ENCODE data around the gene BAD. TPM values are rescaled to one million over a fixed set of nuclear protein-coding genes. Genes with fewer than 3 reads are reported as not detected.

The BAD gene
- total RNA-seq, 4 donors from 2014 or later = 93.9 to 154 (median 139) TPM

DNA sequence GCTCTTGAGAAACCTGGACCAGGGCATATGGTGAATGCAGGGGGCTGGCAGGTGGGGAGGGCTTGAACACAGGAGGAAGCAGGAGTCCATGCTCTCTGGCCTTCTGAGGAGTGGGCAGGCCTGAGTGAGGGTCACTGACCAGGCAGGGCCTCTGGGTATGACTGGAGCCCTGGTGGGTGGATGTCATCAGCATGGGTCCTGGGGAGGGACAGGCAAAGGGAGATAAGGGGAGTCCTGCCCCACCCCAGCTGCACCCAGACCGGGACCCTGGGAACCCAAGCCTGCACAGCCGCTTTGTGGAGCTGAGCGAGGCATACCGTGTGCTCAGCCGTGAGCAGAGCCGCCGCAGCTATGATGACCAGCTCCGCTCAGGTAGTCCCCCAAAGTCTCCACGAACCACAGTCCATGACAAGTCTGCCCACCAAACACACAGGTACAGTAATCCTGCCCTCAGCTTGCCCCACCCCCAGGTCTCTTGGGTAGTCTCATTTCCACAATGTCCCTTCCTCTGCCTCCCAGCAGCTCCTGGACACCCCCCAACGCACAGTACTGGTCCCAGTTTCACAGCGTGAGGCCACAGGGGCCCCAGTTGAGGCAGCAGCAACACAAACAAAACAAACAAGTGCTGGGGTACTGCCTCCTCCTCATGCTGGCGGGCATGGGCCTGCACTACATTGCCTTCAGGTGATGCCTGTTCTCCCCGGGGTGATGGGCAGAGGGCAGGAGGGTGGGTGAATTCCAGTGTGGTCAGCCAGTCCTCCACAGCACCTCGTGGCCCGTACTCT lies 52.1 kb downstream of the BAD start:
- H3K36me3 ChIP-seq = no peaks in the 10 kb centered on the region
- intact Hi-C loops (cut with DNase I; ENCODE audit: low total_unique reads) = no loop called here
- DNase-seq = no peak
- H3K27me3 ChIP-seq = no peaks in the 10 kb centered on the region
- no peak overlapping the region for H3K4me3 ChIP-seq
- H3K9me3 ChIP-seq = no peaks in the 10 kb centered on the region
- WGBS, 2 donors (ENCODE audit: low coverage in 1 of 2) = 86% methylated on average over 15 of the region's 15 CpGs; no CpG with 5 or more reads in 1 of the 2 donors
- H3K27ac ChIP-seq = peak overlapping the region in 1 of 4 donors; percentile 93
- in situ Hi-C loops (cut with MboI; ENCODE audit: low pct_ligation_motif_present in 1 of 4, low pct_unique_long_range_greater_than_20kb in 1 of 4, low sequenced_read_pairs in 3 of 4) = no loop called here
- TF ChIP-seq POLR2A (IDR thresholded peaks at IDR 0.05) (no peak), EP300 (IDR thresholded peaks at IDR 0.05; ENCODE audit: low read depth) (no peak), POLR2AphosphoS5 (IDR thresholded peaks at IDR 0.05) (no peak)
- TF ChIP-seq, protein P1, sequence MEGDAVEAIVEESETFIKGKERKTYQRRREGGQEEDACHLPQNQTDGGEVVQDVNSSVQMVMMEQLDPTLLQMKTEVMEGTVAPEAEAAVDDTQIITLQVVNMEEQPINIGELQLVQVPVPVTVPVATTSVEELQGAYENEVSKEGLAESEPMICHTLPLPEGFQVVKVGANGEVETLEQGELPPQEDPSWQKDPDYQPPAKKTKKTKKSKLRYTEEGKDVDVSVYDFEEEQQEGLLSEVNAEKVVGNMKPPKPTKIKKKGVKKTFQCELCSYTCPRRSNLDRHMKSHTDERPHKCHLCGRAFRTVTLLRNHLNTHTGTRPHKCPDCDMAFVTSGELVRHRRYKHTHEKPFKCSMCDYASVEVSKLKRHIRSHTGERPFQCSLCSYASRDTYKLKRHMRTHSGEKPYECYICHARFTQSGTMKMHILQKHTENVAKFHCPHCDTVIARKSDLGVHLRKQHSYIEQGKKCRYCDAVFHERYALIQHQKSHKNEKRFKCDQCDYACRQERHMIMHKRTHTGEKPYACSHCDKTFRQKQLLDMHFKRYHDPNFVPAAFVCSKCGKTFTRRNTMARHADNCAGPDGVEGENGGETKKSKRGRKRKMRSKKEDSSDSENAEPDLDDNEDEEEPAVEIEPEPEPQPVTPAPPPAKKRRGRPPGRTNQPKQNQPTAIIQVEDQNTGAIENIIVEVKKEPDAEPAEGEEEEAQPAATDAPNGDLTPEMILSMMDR (IDR thresholded peaks at IDR 0.05) = no peak
- peaks cover 15 to 79% (median 53%) of the 10 kb centered on the region in 4 donors for H3K4me1 ChIP-seq

DNA sequence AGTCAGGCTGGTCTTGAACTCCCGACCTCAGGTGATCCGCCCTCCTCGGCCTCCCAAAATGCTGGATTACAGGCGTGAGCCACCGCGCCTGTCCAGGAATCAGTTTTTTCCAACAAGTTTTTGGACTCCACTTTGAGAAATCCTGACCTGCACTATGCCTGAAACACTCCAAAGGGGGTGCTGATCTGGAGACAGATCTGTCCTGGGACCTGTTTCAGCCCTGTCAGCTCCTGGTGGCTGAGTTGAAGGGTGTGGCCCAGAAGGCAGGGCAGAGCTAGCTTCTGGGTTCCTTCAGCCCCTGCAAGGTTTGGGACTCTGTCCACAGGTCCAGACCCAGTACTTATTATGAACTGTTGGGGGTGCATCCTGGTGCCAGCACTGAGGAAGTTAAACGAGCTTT lies 52.9 kb downstream of the BAD start:
- H3K4me1 ChIP-seq = peaks cover 18 to 78% (median 54%) of the 10 kb centered on the region in 4 donors
- H3K9me3 ChIP-seq = no peaks in the 10 kb centered on the region
- no peak for DNase-seq
- intact Hi-C loops (cut with DNase I; ENCODE audit: low total_unique reads) (no loop called here), in situ Hi-C loops (cut with MboI; ENCODE audit: low pct_ligation_motif_present in 1 of 4, low pct_unique_long_range_greater_than_20kb in 1 of 4, low sequenced_read_pairs in 3 of 4) (no loop called here)
- H3K4me3 ChIP-seq = peak overlapping the region in 2 of 4 donors; percentile 71 to 87
- no peaks in the 10 kb centered on the region for H3K36me3 ChIP-seq
- H3K27me3 ChIP-seq = no peaks in the 10 kb centered on the region
- 78% methylated on average over 7 of the region's 7 CpGs; no CpG with 5 or more reads in 1 of the 2 donors for WGBS, 2 donors (ENCODE audit: low coverage in 1 of 2)
- TF ChIP-seq POLR2A (IDR thresholded peaks at IDR 0.05) (no peak), EP300 (IDR thresholded peaks at IDR 0.05; ENCODE audit: low read depth) (no peak), POLR2AphosphoS5 (IDR thresholded peaks at IDR 0.05) (no peak)
- TF ChIP-seq, protein P1 (IDR thresholded peaks at IDR 0.05) = no peak
- H3K27ac ChIP-seq = peak overlapping the region in 3 of 4 donors; percentile 93 to 95 (median 94)

- no peaks in the 10 kb centered on the region for H3K9me3 ChIP-seq
- in situ Hi-C loops (cut with MboI; ENCODE audit: low pct_ligation_motif_present in 1 of 4, low pct_unique_long_range_greater_than_20kb in 1 of 4, low sequenced_read_pairs in 3 of 4) = no loop called here
- no peaks in the 10 kb centered on the region for H3K27me3 ChIP-seq
- H3K4me3 ChIP-seq = peak overlapping the region; percentile 58 to 87 (median 72)
- peaks cover 18 to 75% (median 53%) of the 10 kb centered on the region in 4 donors for H3K4me1 ChIP-seq
- intact Hi-C loops (cut with DNase I; ENCODE audit: low total_unique reads) = no loop called here
- TF ChIP-seq EP300 (IDR thresholded peaks at IDR 0.05; ENCODE audit: low read depth) = no peak
- H3K36me3 ChIP-seq = no peaks in the 10 kb centered on the region
- DNase-seq = no peak
- peak overlapping the region; percentile 93 to 95 (median 94) for H3K27ac ChIP-seq
- WGBS, 2 donors (ENCODE audit: low coverage in 1 of 2) = 4 to 17% methylated on average over 1 to 8 of the region's 8 CpGs
Observed at GRCh38 chr11:64230985-64231365, 53.5 kb downstream of the BAD start.

DNA sequence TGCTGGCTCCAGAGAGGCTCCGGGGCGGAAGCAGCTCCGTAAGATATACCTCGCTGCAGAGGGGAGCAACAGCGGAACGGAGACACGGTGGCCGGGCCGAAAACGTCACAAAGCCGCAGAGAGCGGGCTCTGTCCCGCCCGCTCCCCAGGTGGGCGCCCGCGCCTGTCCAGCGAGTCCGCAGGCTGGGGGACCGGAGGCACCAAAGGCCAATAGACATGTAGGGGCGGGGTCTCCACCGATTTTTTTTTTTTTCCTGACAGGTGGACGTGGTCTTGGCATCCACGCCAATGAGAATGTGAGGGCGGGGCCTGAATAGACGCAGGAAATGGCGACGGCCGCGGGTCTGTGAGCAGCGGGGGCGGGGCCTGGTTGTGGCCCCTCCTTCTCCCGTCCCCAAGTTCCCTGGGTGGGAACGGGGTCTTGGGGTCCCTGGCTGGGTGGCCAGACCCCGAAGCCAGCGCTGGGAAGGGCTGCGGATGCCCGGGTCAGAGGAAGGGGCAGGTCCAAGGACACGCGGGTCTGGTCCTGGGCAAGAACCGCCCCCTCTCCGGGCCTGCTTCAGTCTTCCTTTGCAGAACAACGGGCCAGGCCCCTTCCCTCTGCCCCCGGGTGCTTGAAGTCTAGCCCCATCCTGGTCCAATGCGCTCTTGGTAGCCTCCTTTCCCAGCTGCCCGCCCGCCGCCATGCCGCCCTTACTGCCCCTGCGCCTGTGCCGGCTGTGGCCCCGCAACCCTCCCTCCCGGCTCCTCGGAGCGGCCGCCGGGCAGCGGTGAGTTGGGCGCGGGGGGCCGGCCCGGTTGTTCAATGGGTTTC lies 54.1 kb downstream of the BAD start, which contains the start of gene DNAJC4:
DNAJC4 (plus strand) TSS at position 378 of the 814 bp plus-strand sequence; CDS start at position 685, 307 bp downstream.
- Histone ChIP-seq H3K27ac (peak within 1 kb of the TSS; percentile 93 to 95 (median 94)), H3K4me3 (peak within 1 kb of the TSS; percentile 58 to 87 (median 72)), H3K36me3 (no peaks in the 10 kb centered on the region), H3K4me1 (peaks cover 20 to 71% (median 50%) of the 10 kb centered on the region in 4 donors), H3K9me3 (no peaks in the 10 kb centered on the region), H3K27me3 (no peaks in the 10 kb centered on the region)
- 1% methylated on average over 57 of the region's 62 CpGs; no CpG with 5 or more reads in 1 of the 2 donors for WGBS, 2 donors (ENCODE audit: low coverage in 1 of 2)
- intact Hi-C loops (cut with DNase I; ENCODE audit: low total_unique reads) (no loop called here), in situ Hi-C loops (cut with MboI; ENCODE audit: low pct_ligation_motif_present in 1 of 4, low pct_unique_long_range_greater_than_20kb in 1 of 4, low sequenced_read_pairs in 3 of 4) (no loop called here)
- peak; percentile 96 for DNase-seq
- TF ChIP-seq EP300 (IDR thresholded peaks at IDR 0.05; ENCODE audit: low read depth) (no peak), POLR2AphosphoS5 (IDR thresholded peaks at IDR 0.05) (peak; percentile 31 to 65 (median 59)), POLR2A (IDR thresholded peaks at IDR 0.05) (peak; percentile 64)

Data from transverse colon (tissue), 4 donors.